ENCODE results near the gene SULT1E1.

The SULT1E1 gene

DNA sequence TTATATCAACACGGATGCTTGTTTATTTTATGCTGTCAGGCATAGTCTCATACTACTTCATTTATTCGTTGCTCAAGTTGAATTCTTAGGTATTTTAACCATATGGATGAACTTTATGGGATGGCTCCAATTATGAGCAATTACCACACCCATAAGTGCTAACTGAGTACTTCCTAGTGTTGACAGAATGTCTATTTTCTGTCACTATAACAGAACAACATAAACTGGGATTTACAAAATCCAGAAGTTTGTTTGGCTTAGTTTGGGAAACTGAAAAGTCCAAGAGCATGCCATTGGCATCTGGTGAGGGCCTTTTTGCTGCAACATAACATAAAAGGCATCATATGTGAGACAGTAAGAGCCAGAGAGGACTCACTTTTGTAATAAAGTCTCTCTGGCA lies 21.0 kb downstream of the SULT1E1 start:
- Histone ChIP-seq H3K36me3 (ENCODE audit: insufficient read depth) (no peaks in the 10 kb centered on the region), H3K79me2 (ENCODE audit: insufficient read depth, low read depth) (no peaks in the 10 kb centered on the region), H3K27ac (no peak overlapping the region), H3K4me3 (IDR thresholded peaks at IDR 0.05; ENCODE audit: insufficient read depth, low read depth, low read length) (no peak overlapping the region), H3K27me3 (ENCODE audit: insufficient read depth, low read depth) (no peaks in the 10 kb centered on the region), H3K4me2 (no peak overlapping the region), H3K4me1 (ENCODE audit: low read depth, poor library complexity, severe bottlenecking) (no peaks in the 10 kb centered on the region), H4K20me1 (ENCODE audit: insufficient read depth) (no peaks in the 10 kb centered on the region), H2AFZ (ENCODE audit: low read depth) (no peak overlapping the region), H3K9ac (no peak overlapping the region)
- TF ChIP-seq, protein P1, sequence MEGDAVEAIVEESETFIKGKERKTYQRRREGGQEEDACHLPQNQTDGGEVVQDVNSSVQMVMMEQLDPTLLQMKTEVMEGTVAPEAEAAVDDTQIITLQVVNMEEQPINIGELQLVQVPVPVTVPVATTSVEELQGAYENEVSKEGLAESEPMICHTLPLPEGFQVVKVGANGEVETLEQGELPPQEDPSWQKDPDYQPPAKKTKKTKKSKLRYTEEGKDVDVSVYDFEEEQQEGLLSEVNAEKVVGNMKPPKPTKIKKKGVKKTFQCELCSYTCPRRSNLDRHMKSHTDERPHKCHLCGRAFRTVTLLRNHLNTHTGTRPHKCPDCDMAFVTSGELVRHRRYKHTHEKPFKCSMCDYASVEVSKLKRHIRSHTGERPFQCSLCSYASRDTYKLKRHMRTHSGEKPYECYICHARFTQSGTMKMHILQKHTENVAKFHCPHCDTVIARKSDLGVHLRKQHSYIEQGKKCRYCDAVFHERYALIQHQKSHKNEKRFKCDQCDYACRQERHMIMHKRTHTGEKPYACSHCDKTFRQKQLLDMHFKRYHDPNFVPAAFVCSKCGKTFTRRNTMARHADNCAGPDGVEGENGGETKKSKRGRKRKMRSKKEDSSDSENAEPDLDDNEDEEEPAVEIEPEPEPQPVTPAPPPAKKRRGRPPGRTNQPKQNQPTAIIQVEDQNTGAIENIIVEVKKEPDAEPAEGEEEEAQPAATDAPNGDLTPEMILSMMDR (conservative IDR thresholded peaks at IDR 0.05; ENCODE audit: low read depth, low read length): no peak

DNA sequence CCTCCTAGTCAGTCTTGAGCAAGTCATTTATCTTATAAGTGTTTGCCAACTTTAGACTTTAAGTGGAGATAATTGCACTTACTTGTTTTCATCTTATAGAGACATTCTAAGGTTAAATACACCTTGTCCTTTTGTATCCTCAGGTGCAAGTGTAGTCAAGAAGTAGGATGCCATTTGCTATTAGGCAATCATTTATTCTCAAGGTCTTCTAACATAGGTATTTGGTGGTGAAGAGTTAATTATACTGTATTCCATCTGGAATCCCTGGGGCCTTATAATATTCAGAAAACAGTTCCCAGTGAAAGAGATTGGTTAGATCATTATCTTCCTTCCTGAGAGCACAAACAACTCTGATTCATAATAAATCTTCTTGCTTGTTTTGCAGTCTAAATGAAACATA lies 23.7 kb downstream of the SULT1E1 start:
- Histone ChIP-seq H3K27ac (no peak overlapping the region), H4K20me1 (ENCODE audit: insufficient read depth) (no peaks in the 10 kb centered on the region), H3K27me3 (ENCODE audit: insufficient read depth, low read depth) (no peaks in the 10 kb centered on the region), H3K79me2 (ENCODE audit: insufficient read depth, low read depth) (no peaks in the 10 kb centered on the region), H3K36me3 (ENCODE audit: insufficient read depth) (no peaks in the 10 kb centered on the region), H3K4me3 (IDR thresholded peaks at IDR 0.05; ENCODE audit: insufficient read depth, low read depth, low read length) (no peak overlapping the region), H3K4me2 (no peak overlapping the region), H3K9ac (no peak overlapping the region), H2AFZ (ENCODE audit: low read depth) (no peak overlapping the region), H3K4me1 (ENCODE audit: low read depth, poor library complexity, severe bottlenecking) (no peaks in the 10 kb centered on the region)
- TF ChIP-seq, protein P1 (conservative IDR thresholded peaks at IDR 0.05; ENCODE audit: low read depth, low read length): no peak

DNA sequence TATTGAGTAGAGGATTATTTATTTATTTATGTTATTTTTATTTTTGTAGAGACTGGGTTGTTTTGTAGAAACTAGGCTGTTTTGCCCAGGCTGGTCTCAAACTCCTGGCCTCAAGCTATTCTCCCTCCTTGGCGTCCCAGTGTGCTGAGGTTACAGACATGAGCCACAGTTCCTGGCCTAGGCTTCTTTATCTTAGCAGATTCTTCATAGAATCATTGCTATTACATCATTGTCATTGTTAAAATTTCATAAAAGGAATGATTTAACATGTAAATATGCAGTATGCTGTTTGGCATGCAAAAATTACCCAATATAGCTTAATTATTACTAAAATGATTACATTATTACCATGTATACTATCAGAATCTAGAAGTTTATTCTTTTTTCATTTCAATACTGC lies 24.2 kb downstream of the SULT1E1 start:
- Histone ChIP-seq H3K4me2 (no peak overlapping the region), H4K20me1 (ENCODE audit: insufficient read depth) (no peaks in the 10 kb centered on the region), H3K79me2 (ENCODE audit: insufficient read depth, low read depth) (no peaks in the 10 kb centered on the region), H3K36me3 (ENCODE audit: insufficient read depth) (no peaks in the 10 kb centered on the region), H3K4me1 (ENCODE audit: low read depth, poor library complexity, severe bottlenecking) (no peaks in the 10 kb centered on the region), H3K27me3 (ENCODE audit: insufficient read depth, low read depth) (no peaks in the 10 kb centered on the region), H3K9ac (no peak overlapping the region), H3K27ac (no peak overlapping the region), H3K4me3 (IDR thresholded peaks at IDR 0.05; ENCODE audit: insufficient read depth, low read depth, low read length) (no peak overlapping the region), H2AFZ (ENCODE audit: low read depth) (no peak overlapping the region)
- TF ChIP-seq, protein P1 (conservative IDR thresholded peaks at IDR 0.05; ENCODE audit: low read depth, low read length): no peak

DNA sequence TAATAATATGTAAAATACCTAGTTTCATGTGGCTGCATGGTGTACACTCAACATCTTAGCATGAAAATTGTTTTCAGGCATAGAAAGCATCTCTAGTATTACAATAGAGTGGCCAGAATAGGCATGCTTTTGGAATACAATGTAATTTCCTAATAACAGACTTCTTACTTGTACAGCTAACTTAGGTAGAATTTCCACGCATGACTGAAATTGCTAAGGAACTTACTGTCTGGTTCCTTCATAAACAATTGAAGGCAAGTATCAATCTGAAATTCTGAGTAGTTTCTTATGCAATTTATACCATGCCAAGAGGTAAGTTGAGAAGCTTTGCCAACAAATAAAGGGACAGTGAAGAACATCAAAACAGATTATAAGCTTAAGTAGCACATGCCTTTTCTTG lies 26.7 kb downstream of the SULT1E1 start:
- H3K4me2 ChIP-seq: no peak overlapping the region
- no peak overlapping the region for H3K27ac ChIP-seq
- no peak overlapping the region for H3K4me3 ChIP-seq (IDR thresholded peaks at IDR 0.05; ENCODE audit: insufficient read depth, low read depth, low read length)
- no peak overlapping the region for H2AFZ ChIP-seq (ENCODE audit: low read depth)
- no peaks in the 10 kb centered on the region for H3K27me3 ChIP-seq (ENCODE audit: insufficient read depth, low read depth)
- no peaks in the 10 kb centered on the region for H4K20me1 ChIP-seq (ENCODE audit: insufficient read depth)
- H3K4me1 ChIP-seq (ENCODE audit: low read depth, poor library complexity, severe bottlenecking): no peaks in the 10 kb centered on the region
- TF ChIP-seq, protein P1 (conservative IDR thresholded peaks at IDR 0.05; ENCODE audit: low read depth, low read length): no peak
- H3K79me2 ChIP-seq (ENCODE audit: insufficient read depth, low read depth): no peaks in the 10 kb centered on the region
- H3K36me3 ChIP-seq (ENCODE audit: insufficient read depth): no peaks in the 10 kb centered on the region
- no peak overlapping the region for H3K9ac ChIP-seq
